Tibial nerve (tissue), 3 donors: Measurements from ENCODE around the gene LSM10.

Source experiments
- EP300 ChIP-seq, 2 donors: sonication (generic); formaldehyde crosslinking; IDR thresholded peaks; one replicate each; pipeline ENCODE4 v1.6.1; 2017; ENCODE audit warnings: antibody characterized with exemption in 2 of 2, mild to moderate bottlenecking in 1 of 2
- POLR2A ChIP-seq, 2 donors: fragments of 450-650 bp; IDR thresholded peaks; one replicate each; pipeline ENCODE4 v1.6.1; 2017; ENCODE audit warnings: antibody characterized with exemption in 2 of 2, mild to moderate bottlenecking in 2 of 2, moderate library complexity in 2 of 2

DNA sequence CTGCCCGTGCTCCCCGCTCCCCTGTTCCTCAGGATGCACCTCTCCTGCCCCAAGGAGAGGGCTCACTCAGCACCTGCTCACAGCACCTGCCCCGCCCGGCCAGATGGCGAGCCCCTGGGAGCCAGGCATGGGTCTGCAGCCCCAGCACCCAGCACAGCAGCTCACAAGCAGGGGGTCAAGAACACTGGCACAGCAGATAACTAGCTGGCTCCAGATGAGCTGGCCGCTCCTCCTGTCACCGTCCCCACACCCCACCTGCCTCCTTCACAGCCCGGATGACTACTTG lies 53.4 kb downstream of the LSM10 start:
- TF ChIP-seq EP300 (IDR thresholded peaks at IDR 0.05) = no peak
- TF ChIP-seq POLR2A (IDR thresholded peaks at IDR 0.05) = no peak
